Spleen (tissue), 7 donors: ENCODE data around the gene RIMBP2.

Experiments used
- CTCF ChIP-seq, 11 experiments: fragments of 200-600 bp in 7 of 11; fragments of 450-650 bp in 4 of 11; sonication (generic) in 4 of 11; IDR thresholded peaks in 8 of 11; conservative IDR thresholded peaks in 3 of 11; 1 replicate in 7 of 11; 2 replicates in 4 of 11; pipeline versions ENCODE4 v1.4.0 to v1.8.0; 2016 to 2021; ENCODE audit warnings: antibody characterized with exemption in 11 of 11, inconsistent platforms in 4 of 11, mild to moderate bottlenecking in 1 of 11
- POLR2AphosphoS5 ChIP-seq, 3 donors: sonication (generic); formaldehyde crosslinking; IDR thresholded peaks; one replicate each; pipeline ENCODE4 v1.5.1; 2017; ENCODE audit warnings: antibody characterized with exemption in 3 of 3
- donor health status: DM: no; HTN: no; CAD: no; lungs with moderate emphysema.
- donor health status: DM: no; HTN: no; CAD: no.
- donor health status: DM: no; HTN: no; CAD: no.

DNA sequence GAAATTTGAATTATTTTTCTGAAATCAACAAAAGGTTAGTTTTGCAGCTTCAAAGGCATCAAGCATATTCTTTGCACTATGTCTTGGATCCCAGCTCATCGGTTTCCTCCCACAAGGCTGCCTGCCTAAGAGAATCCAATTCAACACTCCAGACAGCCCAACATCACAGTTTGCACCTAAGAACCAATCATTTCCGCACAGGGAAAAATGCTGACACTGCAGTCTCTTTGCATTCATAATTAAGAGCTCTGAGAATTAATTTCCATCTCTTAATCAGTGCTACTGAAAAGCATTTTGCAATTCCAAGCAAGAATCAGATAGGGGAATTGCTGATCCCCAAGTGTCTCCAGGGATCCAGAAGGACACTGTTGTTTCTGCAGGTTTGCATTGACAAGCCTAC is 202.5 kb downstream of the RIMBP2 start:
- TF ChIP-seq CTCF (IDR thresholded peaks at IDR 0.05 in 8 of 11, conservative IDR thresholded peaks at IDR 0.05 in 3 of 11): no peak
- no peak for TF ChIP-seq POLR2AphosphoS5 (IDR thresholded peaks at IDR 0.05)
